KMS-11 (cell line): Measurements from ENCODE around the gene BCAT1.
A peak's percentile ranks its signal among the peaks of the same experiment; 100 is the strongest.
"Not testable (repeated sequence)": the region's sequence is repeated elsewhere in the genome, so short reads cannot be mapped to it uniquely, and the experiment has no call there.

ENCODE experiments used
- H2AFZ ChIP-seq: fragments of 200-600 bp; sonication (generic); 2 replicates; pipeline ENCODE4 v1.6.1; 2016; ENCODE audit warnings: antibody characterized with exemption, mixed run types, low read depth
- H3K27ac ChIP-seq: fragments of 200-600 bp; sonication (generic); 2 replicates; pipeline ENCODE4 v1.6.1; 2016; ENCODE audit warnings: mild to moderate bottlenecking, mixed run types
- H3K27me3 ChIP-seq: fragments of 200-600 bp; sonication (generic); 2 replicates; pipeline ENCODE4 v1.6.1; 2017; ENCODE audit warnings: mild to moderate bottlenecking, low read depth, mixed run types, moderate library complexity; ENCODE audit not compliant: insufficient read depth
- H3K36me3 ChIP-seq: fragments of 200-600 bp; sonication (generic); 2 replicates; pipeline ENCODE4 v1.6.1; 2017; ENCODE audit warnings: mild to moderate bottlenecking, mixed run types; ENCODE audit not compliant: insufficient read depth
- H3K4me1 ChIP-seq: fragments of 200-600 bp; sonication (generic); 2 replicates; pipeline ENCODE4 v1.6.1; 2016; ENCODE audit warnings: mild to moderate bottlenecking, low read depth, mixed run types; ENCODE audit not compliant: poor library complexity, severe bottlenecking
- H3K4me2 ChIP-seq: fragments of 200-600 bp; sonication (generic); 2 replicates; pipeline ENCODE4 v1.7.0; 2016; ENCODE audit warnings: mild to moderate bottlenecking, mixed run types
- H3K4me3 ChIP-seq: fragments of 200-600 bp; sonication (generic); IDR thresholded peaks from 2 replicates; pipeline ENCODE4 v1.6.1; 2017; ENCODE audit warnings: low read depth, low read length, mixed read lengths; ENCODE audit not compliant: insufficient read depth
- H3K79me2 ChIP-seq: fragments of 200-600 bp; sonication (generic); 2 replicates; pipeline ENCODE4 v1.6.1; 2016; ENCODE audit warnings: low read depth, mixed run types; ENCODE audit not compliant: insufficient read depth
- H3K9ac ChIP-seq: fragments of 200-600 bp; sonication (generic); 2 replicates; pipeline ENCODE4 v1.6.1; 2016; ENCODE audit warnings: mild to moderate bottlenecking, mixed run types
- H4K20me1 ChIP-seq: fragments of 200-600 bp; sonication (generic); 2 replicates; pipeline ENCODE4 v1.6.1; 2016; ENCODE audit warnings: mild to moderate bottlenecking, mixed run types; ENCODE audit not compliant: insufficient read depth
- CTCF ChIP-seq: fragments of 200-600 bp; sonication (generic); conservative IDR thresholded peaks from 2 replicates; pipeline ENCODE4 v1.6.1; 2017; ENCODE audit warnings: low read depth, mild to moderate bottlenecking, antibody characterized with exemption, low read length, moderate library complexity, mixed read lengths

BCAT1 gene

DNA sequence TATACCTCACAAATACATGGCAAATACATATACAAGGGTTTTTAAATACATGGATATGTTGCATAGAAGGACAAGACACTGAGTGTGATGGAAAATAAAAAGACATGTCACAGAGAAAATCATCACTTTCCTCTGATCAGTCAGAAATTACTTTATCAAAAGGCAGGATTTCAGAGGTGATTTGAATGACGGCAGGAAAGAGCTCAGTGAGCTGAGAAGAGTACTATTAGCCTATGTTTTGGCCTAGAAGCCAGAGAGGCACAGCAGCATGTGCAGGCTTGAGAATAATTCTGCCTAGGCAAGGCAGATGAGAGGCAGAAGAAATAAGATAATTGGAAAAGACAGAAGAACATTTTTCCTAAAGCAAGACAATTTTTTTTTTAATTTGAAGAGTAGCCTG, 94.9 kb downstream of the BCAT1 start:
- Histone ChIP-seq H3K27ac (no peak overlapping the region), H4K20me1 (no peaks in the 10 kb centered on the region), H3K79me2 (no peaks in the 10 kb centered on the region), H3K9ac (no peak overlapping the region), H3K27me3 (no peaks in the 10 kb centered on the region), H3K4me2 (no peak overlapping the region), H3K4me1 (peaks cover 28% of the 10 kb centered on the region), H2AFZ (no peak overlapping the region), H3K4me3 (no peak overlapping the region), H3K36me3 (no peaks in the 10 kb centered on the region)
- TF ChIP-seq CTCF: no peak

- Histone ChIP-seq H3K9ac (no peak overlapping the region), H3K27me3 (no peaks in the 10 kb centered on the region), H3K4me2 (no peak overlapping the region), H4K20me1 (no peaks in the 10 kb centered on the region), H3K4me3 (no peak overlapping the region), H3K79me2 (no peaks in the 10 kb centered on the region), H3K4me1 (peaks cover 25% of the 10 kb centered on the region), H3K36me3 (no peaks in the 10 kb centered on the region), H2AFZ (no peak overlapping the region), H3K27ac (no peak overlapping the region)
- no peak for TF ChIP-seq CTCF
Measured at GRCh38 chr12:24853588-24853987, 95.3 kb downstream of the BCAT1 start.

GRCh38 chr12:24853094-24853493, 95.8 kb downstream of the BCAT1 start:
- H3K27ac ChIP-seq: no peak overlapping the region
- H3K79me2 ChIP-seq: no peaks in the 10 kb centered on the region
- TF ChIP-seq CTCF: no peak
- no peaks in the 10 kb centered on the region for H4K20me1 ChIP-seq
- peaks cover 20% of the 10 kb centered on the region for H3K4me1 ChIP-seq
- H3K9ac ChIP-seq: no peak overlapping the region
- no peak overlapping the region for H3K4me2 ChIP-seq
- H2AFZ ChIP-seq: no peak overlapping the region
- no peak overlapping the region for H3K4me3 ChIP-seq
- no peaks in the 10 kb centered on the region for H3K27me3 ChIP-seq
- no peaks in the 10 kb centered on the region for H3K36me3 ChIP-seq

- H2AFZ ChIP-seq: no peak overlapping the region
- H3K27me3 ChIP-seq: no peaks in the 10 kb centered on the region
- H3K36me3 ChIP-seq: no peaks in the 10 kb centered on the region
- H3K4me3 ChIP-seq: no peak overlapping the region
- no peak overlapping the region for H3K4me2 ChIP-seq
- TF ChIP-seq CTCF: peak; percentile 40; the same call in 1 of the 2 replicates
- H3K79me2 ChIP-seq: no peaks in the 10 kb centered on the region
- H3K4me1 ChIP-seq: peaks cover 14% of the 10 kb centered on the region
- no peak overlapping the region for H3K27ac ChIP-seq
- no peak overlapping the region for H3K9ac ChIP-seq
- no peaks in the 10 kb centered on the region for H4K20me1 ChIP-seq
Measured at GRCh38 chr12:24852420-24852819, 96.5 kb downstream of the BCAT1 start.

GRCh38 chr12:24851883-24852282, 97.0 kb downstream of the BCAT1 start:
- H3K36me3 ChIP-seq, H3K27ac ChIP-seq, H4K20me1 ChIP-seq, H3K9ac ChIP-seq, H3K4me1 ChIP-seq, H3K79me2 ChIP-seq, H3K4me3 ChIP-seq, H3K27me3 ChIP-seq, H2AFZ ChIP-seq, H3K4me2 ChIP-seq: not testable (repeated sequence)
